NCI-H345 treated with DMSO at 0.1 percent for 48 hours (cell line): ENCODE measurements around the gene ARHGAP19.

Source experiments
- DNase-seq: peaks from one replicate; lab custom pipeline; 2025; ENCODE audit not compliant: unreplicated experiment; lab: John Stamatoyannopoulos, UW

The ARHGAP19 gene

GRCh38 chr10:97229322-97230015 is 63.0 kb downstream of the ARHGAP19 start:
- DNase-seq = no peak

- DNase-seq = no peak
These were observed 63.7 kb downstream of the ARHGAP19 start for GRCh38 chr10:97228775-97229157.

- no peak for DNase-seq
These were observed 64.2 kb downstream of the ARHGAP19 start for GRCh38 chr10:97228130-97228774.

GRCh38 chr10:97226398-97226797 is 66.0 kb downstream of the ARHGAP19 start:
- no peak for DNase-seq

- DNase-seq = no peak
These were observed 67.7 kb downstream of the ARHGAP19 start for GRCh38 chr10:97224483-97225435.

- no peak for DNase-seq
These were observed 70.0 kb downstream of the ARHGAP19 start for GRCh38 chr10:97222326-97222961.

- DNase-seq = no peak
These were observed 72.1 kb downstream of the ARHGAP19 start for GRCh38 chr10:97220355-97220754.

- DNase-seq = no peak
These were observed 75.1 kb downstream of the ARHGAP19 start for GRCh38 chr10:97217299-97217698.

- DNase-seq = no peak
These were observed 76.7 kb downstream of the ARHGAP19 start for GRCh38 chr10:97215619-97216260.

GRCh38 chr10:97213431-97213830 is 79.0 kb downstream of the ARHGAP19 start:
- DNase-seq = no peak

GRCh38 chr10:97211229-97211628 is 81.2 kb downstream of the ARHGAP19 start:
- DNase-seq = no peak

GRCh38 chr10:97210543-97210960 is 81.9 kb downstream of the ARHGAP19 start:
- DNase-seq = peak; percentile 25

GRCh38 chr10:97207756-97208346 is 84.6 kb downstream of the ARHGAP19 start:
- no peak for DNase-seq

GRCh38 chr10:97207131-97207530 is 85.3 kb downstream of the ARHGAP19 start:
- no peak for DNase-seq

- DNase-seq = no peak
These were observed 87.4 kb downstream of the ARHGAP19 start for GRCh38 chr10:97204826-97205679.

- DNase-seq = no peak
These were observed 89.2 kb downstream of the ARHGAP19 start for GRCh38 chr10:97203220-97203619.

- DNase-seq = no peak
These were observed 91.8 kb downstream of the ARHGAP19 start for GRCh38 chr10:97200616-97201015.

- DNase-seq = no peak
These were observed 93.3 kb downstream of the ARHGAP19 start for GRCh38 chr10:97199152-97199551.

- no peak for DNase-seq
These were observed 95.4 kb downstream of the ARHGAP19 start for GRCh38 chr10:97197030-97197500.
